ENCODE measurements around the gene DHRS4L2. TPM values are rescaled to one million over a fixed set of nuclear protein-coding genes. Genes with fewer than 3 reads are reported as not detected.
"Not testable (repeated sequence)": the region's sequence is repeated elsewhere in the genome, so short reads cannot be mapped to it uniquely, and the experiment has no call there.

Gene DHRS4L2
- total RNA-seq, 1 donor from 2014 or later = 15.2 TPM

GRCh38 chr14:24049002-24049401, 60.3 kb downstream of the DHRS4L2 start:
- ATAC-seq; intact Hi-C loops (cut with micrococcal nuclease): not testable (repeated sequence)

GRCh38 chr14:24050753-24051152, 62.0 kb downstream of the DHRS4L2 start:
- intact Hi-C loops (cut with micrococcal nuclease); DNase-seq; ATAC-seq: not testable (repeated sequence)

More at GRCh38 chr14:24049002-24049401, 60.3 kb downstream of the DHRS4L2 start:
- DNase-seq = not testable (repeated sequence)

- DNase-seq (no peak), ATAC-seq (peak; percentile 26)
- intact Hi-C loops (cut with micrococcal nuclease) = no loop called here
Observed at GRCh38 chr14:24051176-24051788, 62.6 kb downstream of the DHRS4L2 start.

GRCh38 chr14:24051789-24052655, 63.3 kb downstream of the DHRS4L2 start, which contains the start of gene CARMIL3:
Gene CARMIL3, plus strand, starts transcription at chr14:24052009. Its CDS starts 145 bp downstream, at chr14:24052154.
- DNase-seq (peak; percentile 84), ATAC-seq (peak; percentile 96)
- intact Hi-C loops (cut with micrococcal nuclease) = no loop called here

- intact Hi-C loops (cut with micrococcal nuclease) = no loop called here
- DNase-seq = no peak
Observed at GRCh38 chr14:24052656-24053547, 64.2 kb downstream of the DHRS4L2 start.

GRCh38 chr14:24053548-24054323, 65.0 kb downstream of the DHRS4L2 start:
- intact Hi-C loops (cut with micrococcal nuclease) = no loop called here
- DNase-seq (no peak), ATAC-seq (no peak)

More at GRCh38 chr14:24052656-24053547, 64.2 kb downstream of the DHRS4L2 start:
- no peak for ATAC-seq

- no peak for DNase-seq
- ATAC-seq = no peak
- intact Hi-C loops (cut with micrococcal nuclease) = no loop called here
Observed at GRCh38 chr14:24054324-24054641, 65.6 kb downstream of the DHRS4L2 start.

- DNase-seq = no peak
- ATAC-seq = no peak
- intact Hi-C loops (cut with micrococcal nuclease) = no loop called here
Observed at GRCh38 chr14:24054646-24055045, 65.9 kb downstream of the DHRS4L2 start.

Other genes with a start within 250 kb of the DHRS4L2 start
- gene DHRS4, start 35.2 kb upstream of the DHRS4L2 start, total RNA-seq = 26.9 TPM
- gene CARMIL3, start 63.1 kb downstream of the DHRS4L2 start, total RNA-seq = 0.12 TPM
- gene CPNE6, start 82.6 kb downstream of the DHRS4L2 start, total RNA-seq = not detected
- gene PCK2, start 105.4 kb downstream of the DHRS4L2 start, total RNA-seq = 3.0 TPM
- gene DCAF11, start 125.8 kb downstream of the DHRS4L2 start, total RNA-seq = 85.8 TPM
- 0.77 TPM for gene NRL, start 126.0 kb downstream of the DHRS4L2 start, total RNA-seq
- 140 TPM for gene FITM1, start 141.7 kb downstream of the DHRS4L2 start, total RNA-seq
- gene PSME1, start 147.3 kb downstream of the DHRS4L2 start, total RNA-seq = 137 TPM
- gene EMC9, start 152.7 kb downstream of the DHRS4L2 start, total RNA-seq = 16.4 TPM
- 92.6 TPM for gene PSME2, start 157.7 kb downstream of the DHRS4L2 start, total RNA-seq
- gene RNF31, start 158.6 kb downstream of the DHRS4L2 start, total RNA-seq = 42.8 TPM
- 27.6 TPM for gene IRF9, start 172.3 kb downstream of the DHRS4L2 start, total RNA-seq
- gene REC8, start 183.2 kb downstream of the DHRS4L2 start, total RNA-seq = 3.2 TPM
- 14.9 TPM for gene IPO4, start 199.9 kb downstream of the DHRS4L2 start, total RNA-seq
- gene TM9SF1, start 206.5 kb downstream of the DHRS4L2 start, total RNA-seq = 19.2 TPM
- gene TSSK4, start 216.8 kb downstream of the DHRS4L2 start, total RNA-seq = 0.25 TPM
- 30.1 TPM for gene CHMP4A, start 224.6 kb downstream of the DHRS4L2 start, total RNA-seq
- 15.4 TPM for gene MDP1, start 227.1 kb downstream of the DHRS4L2 start, total RNA-seq
- gene NEDD8, start 243.4 kb downstream of the DHRS4L2 start, total RNA-seq = 225 TPM
- 29.0 TPM for gene GMPR2, start 244.0 kb downstream of the DHRS4L2 start, total RNA-seq

Data from left ventricle myocardium superior (tissue), 1 donor.